Stomach smooth muscle (tissue), 2 donors: ENCODE results near the gene CBFB.

Experiments used
- H3K27ac ChIP-seq: one replicate; pipeline ENCODE4 v1.7.0; 2013; ENCODE audit warnings: mild to moderate bottlenecking, low read length, inconsistent platforms
- H3K27me3 ChIP-seq, 2 donors: one replicate each; pipeline ENCODE4 v1.7.0; 2013; ENCODE audit warnings: low read length in 2 of 2; ENCODE audit not compliant: insufficient read depth in 2 of 2, control insufficient read depth in 1 of 2
- H3K36me3 ChIP-seq, 2 donors: one replicate each; pipeline ENCODE4 v1.7.0; 2013; ENCODE audit warnings: low read length in 2 of 2; ENCODE audit not compliant: control insufficient read depth in 2 of 2, insufficient read depth in 2 of 2
- H3K4me1 ChIP-seq: one replicate; pipeline ENCODE4 v1.7.0; 2013; ENCODE audit warnings: low read length; ENCODE audit not compliant: control insufficient read depth, insufficient read depth
- H3K4me3 ChIP-seq, 2 donors: one replicate each; pipeline ENCODE4 v1.7.0; 2013; ENCODE audit warnings: low read length in 2 of 2
- H3K9ac ChIP-seq, 2 donors: one replicate each; pipeline ENCODE4 v1.7.0; 2013; ENCODE audit warnings: low read length in 2 of 2, mild to moderate bottlenecking in 1 of 2
- H3K9me3 ChIP-seq, 2 donors: one replicate each; pipeline ENCODE4 v1.7.0; 2013; ENCODE audit warnings: low read length in 2 of 2; ENCODE audit not compliant: control insufficient read depth in 2 of 2
- donor health status: healthy.
- donor health status: Pancreatic carcinoma.

CBFB gene

DNA sequence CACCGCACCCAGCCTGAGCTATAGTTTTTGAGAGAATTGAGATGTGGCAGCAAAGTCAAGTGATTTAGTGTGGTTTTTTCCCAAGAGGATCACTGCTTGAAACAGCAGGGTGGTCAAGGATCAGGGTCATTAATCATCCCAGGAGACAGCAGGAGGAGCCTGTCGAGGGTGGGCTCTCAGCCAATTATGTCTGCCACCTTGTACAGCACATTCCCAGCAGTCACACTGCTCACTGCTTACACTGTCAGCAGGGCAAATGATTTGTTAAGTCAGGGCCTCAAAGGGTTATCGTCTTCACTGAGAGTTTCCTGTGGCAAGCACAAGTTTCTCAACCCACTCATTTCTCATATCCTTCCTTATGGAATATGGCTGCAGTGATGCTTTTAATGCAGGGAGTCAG, 108.7 kb downstream of the CBFB start:
- H3K9ac ChIP-seq = no peak overlapping the region
- no peaks in the 10 kb centered on the region for H3K27me3 ChIP-seq
- H3K4me1 ChIP-seq = no peaks in the 10 kb centered on the region
- H3K4me3 ChIP-seq = no peak overlapping the region
- peaks cover 58 to 71% of the 10 kb centered on the region in 2 donors for H3K36me3 ChIP-seq
- no peak overlapping the region for H3K27ac ChIP-seq
- H3K9me3 ChIP-seq = no peaks in the 10 kb centered on the region

DNA sequence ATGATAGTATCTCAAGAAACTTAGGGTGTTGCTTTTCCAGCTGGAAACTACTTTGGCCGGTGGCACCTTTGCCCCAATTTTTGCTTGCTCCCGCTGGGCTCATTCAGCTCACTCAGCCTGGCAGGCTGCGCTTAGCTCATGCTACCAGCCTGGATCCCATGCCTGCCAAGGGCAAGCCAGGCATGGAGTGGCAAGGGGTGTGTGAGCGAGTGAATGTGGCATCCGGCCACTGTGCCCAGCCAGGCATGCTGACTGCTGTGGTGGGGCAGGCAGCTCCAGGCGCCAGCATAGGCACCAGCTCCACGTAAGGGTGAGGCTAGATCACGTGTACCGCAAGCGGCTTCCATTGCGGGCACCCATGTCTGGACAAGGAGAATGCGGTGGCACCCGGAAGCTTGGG, 112.4 kb downstream of the CBFB start:
- peaks cover 56 to 77% of the 10 kb centered on the region in 2 donors for H3K36me3 ChIP-seq
- no peaks in the 10 kb centered on the region for H3K9me3 ChIP-seq
- H3K27me3 ChIP-seq = no peaks in the 10 kb centered on the region
- no peaks in the 10 kb centered on the region for H3K4me1 ChIP-seq
- no peak overlapping the region for H3K4me3 ChIP-seq
- no peak overlapping the region for H3K9ac ChIP-seq
- no peak overlapping the region for H3K27ac ChIP-seq

DNA sequence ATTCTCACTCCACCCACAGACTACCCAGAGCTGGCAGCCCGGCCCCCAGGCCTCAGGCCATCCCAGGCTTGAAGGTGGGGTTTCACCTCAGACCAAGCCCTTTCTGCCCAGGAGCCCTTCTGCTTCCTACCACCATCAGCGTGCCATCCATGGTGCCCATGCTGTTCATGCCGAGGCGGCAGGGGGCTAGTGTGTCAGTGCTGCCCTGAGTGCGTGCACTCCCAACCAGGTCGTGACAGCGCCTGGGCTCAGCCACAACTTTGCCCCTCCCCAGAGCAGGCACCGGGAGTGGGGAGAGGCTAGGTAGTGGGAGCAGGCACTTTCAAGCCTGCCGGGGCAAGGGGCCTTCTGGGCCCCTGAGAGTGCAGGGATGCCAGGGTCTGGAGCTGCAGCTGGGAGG, 113.4 kb downstream of the CBFB start:
- no peak overlapping the region for H3K27ac ChIP-seq
- no peaks in the 10 kb centered on the region for H3K27me3 ChIP-seq
- no peaks in the 10 kb centered on the region for H3K9me3 ChIP-seq
- no peak overlapping the region for H3K9ac ChIP-seq
- H3K36me3 ChIP-seq = peaks cover 54 to 85% of the 10 kb centered on the region in 2 donors
- no peaks in the 10 kb centered on the region for H3K4me1 ChIP-seq
- no peak overlapping the region for H3K4me3 ChIP-seq

- Histone ChIP-seq H3K9ac (no peak overlapping the region), H3K27ac (no peak overlapping the region), H3K36me3 (peaks cover 47 to 77% of the 10 kb centered on the region in 2 donors), H3K9me3 (no peaks in the 10 kb centered on the region), H3K4me3 (no peak overlapping the region), H3K27me3 (no peaks in the 10 kb centered on the region), H3K4me1 (no peaks in the 10 kb centered on the region)
Measured at GRCh38 chr16:67144943-67145342, 116.0 kb downstream of the CBFB start.

DNA sequence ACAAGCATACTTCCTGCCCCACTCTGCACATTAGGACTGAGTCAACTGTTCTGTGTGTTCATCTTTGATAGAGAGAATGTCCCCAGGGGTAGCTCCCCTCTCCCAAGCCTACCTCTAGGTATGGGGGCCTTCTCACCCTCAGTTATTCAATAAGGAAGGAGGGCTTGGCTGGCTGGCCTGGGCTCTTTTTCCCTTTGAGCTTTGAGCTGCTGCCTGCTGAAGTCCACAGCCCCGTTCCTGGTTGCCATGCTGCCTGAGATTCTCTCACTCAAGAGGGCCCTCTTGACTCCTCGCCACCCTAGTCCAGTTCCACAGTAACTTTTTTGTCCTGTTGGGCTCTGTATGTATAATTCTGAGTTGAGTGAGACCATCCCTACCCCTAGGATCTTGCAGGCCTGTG, 116.8 kb downstream of the CBFB start:
- peaks cover 40 to 69% of the 10 kb centered on the region in 2 donors for H3K36me3 ChIP-seq
- no peak overlapping the region for H3K9ac ChIP-seq
- no peak overlapping the region for H3K27ac ChIP-seq

DNA sequence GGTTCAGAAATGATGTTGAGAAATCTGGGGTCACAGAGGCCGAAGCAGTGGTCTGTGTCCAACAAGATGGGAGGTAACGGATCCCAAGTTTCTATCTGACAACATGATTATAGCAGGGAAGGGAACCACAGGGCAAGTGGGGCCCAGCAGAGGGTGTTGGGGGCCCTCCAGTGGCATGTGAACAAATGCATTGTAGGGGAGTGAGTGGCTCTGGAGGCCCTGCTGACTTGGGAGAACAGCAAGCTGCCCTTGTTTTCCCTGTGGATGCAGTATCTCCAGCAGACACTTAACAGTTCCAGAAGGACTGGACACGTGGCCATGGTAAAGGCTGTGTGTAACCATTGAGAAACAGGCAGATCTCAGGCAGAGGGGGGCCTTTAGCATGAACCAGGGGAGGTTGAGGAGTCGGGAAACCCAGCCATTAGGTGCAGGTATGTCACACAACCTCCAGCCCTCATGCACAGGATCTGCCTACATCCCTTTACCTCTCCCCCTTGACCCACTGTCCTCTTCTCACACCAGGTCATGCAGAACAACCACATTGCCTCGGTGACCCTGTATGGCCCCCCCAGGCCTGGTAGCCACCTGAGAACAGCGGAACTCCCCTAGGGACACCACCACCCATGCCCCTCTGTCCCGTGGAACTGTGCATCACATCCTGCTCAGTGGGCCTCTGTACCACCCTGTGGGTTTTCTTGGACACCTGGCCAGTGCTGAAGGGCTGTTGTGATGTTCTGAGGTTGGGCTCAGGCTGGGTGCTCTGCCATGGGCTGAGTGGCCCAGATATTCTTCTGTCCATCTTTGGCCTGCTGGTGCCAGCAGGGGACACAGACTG, 117.8 kb downstream of the CBFB start:
- Histone ChIP-seq H3K9me3 (no peaks in the 10 kb centered on the region), H3K4me3 (no peak overlapping the region), H3K27ac (no peak overlapping the region), H3K9ac (no peak overlapping the region), H3K36me3 (peaks cover 30 to 59% of the 10 kb centered on the region in 2 donors), H3K4me1 (peaks cover 10% of the 10 kb centered on the region), H3K27me3 (no peaks in the 10 kb centered on the region)

More for the DNA sequence above, 116.8 kb downstream of the CBFB start:
- Histone ChIP-seq H3K9me3 (no peaks in the 10 kb centered on the region), H3K27me3 (no peaks in the 10 kb centered on the region), H3K4me3 (no peak overlapping the region), H3K4me1 (peaks cover 1% of the 10 kb centered on the region)

DNA sequence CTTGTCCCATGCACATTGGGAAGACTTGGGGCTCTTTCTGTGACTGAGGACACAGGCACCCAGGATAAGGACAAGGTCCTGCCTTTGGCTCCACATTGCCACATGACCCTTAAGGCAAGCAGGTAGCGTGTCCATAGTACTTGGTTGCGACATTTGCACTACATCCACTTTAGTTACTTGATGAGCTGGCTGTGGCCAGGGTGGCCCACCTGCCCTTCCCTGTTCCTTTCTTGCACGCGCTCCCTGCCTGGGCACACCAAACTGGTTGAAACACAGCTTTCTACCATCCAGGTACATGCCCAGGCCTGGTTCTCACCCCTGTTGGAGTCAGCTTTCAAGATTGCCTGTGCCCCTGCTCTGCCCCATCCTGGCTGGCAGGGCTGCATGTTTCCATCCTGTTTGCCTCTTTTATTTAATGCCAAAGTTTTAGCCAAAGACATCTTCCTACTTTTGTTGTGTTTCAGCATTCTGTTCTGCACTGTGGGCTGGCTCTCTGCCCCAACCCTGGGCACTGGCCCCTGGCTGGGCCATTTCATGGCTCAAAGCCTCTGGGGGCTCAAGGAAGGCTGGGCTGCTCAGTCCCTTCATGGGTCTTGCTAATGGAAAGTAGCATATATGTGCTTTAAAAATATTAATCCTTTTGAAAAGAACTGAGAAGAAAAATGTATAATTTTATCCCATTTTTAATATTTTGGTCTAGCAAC, 118.6 kb downstream of the CBFB start:
- Histone ChIP-seq H3K36me3 (peaks cover 27 to 52% of the 10 kb centered on the region in 2 donors), H3K4me3 (no peak overlapping the region), H3K4me1 (peaks cover 10% of the 10 kb centered on the region), H3K27me3 (no peaks in the 10 kb centered on the region), H3K9me3 (no peaks in the 10 kb centered on the region), H3K27ac (no peak overlapping the region), H3K9ac (no peak overlapping the region)

GRCh38 chr16:67148221-67148620, 119.3 kb downstream of the CBFB start:
- peaks cover 0 to 2% of the 10 kb centered on the region in 2 donors for H3K27me3 ChIP-seq
- no peak overlapping the region for H3K9ac ChIP-seq
- peaks cover 27 to 48% of the 10 kb centered on the region in 2 donors for H3K36me3 ChIP-seq

DNA sequence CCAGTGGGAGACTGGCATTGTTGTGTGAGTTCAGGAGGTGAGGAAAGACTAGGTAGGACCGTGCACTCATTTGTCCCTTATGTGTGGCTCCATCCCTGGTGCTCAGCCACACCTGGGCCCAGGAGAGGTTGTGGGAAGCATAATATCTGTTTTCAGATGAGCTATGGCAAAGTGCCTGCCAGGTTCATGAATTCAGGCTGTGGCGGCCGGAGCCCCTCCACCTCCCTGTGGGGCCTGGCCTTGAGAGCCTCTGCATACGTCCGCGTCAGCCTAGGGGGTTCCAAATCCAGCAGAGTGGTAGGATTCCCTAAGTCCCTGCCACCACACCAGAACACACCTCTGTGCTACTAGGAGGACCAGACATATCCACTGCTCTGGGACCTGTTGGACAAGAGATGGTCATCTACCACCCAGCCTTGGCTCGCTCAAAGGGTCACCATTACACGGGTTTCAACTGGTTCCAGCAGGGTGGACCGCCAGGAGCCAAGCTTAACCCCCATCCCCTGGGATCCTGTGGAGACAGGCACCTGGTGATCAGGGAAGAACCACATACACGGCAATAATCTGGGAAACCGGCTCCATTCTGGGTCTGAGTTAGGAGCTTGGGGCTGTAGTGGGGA, 119.8 kb downstream of the CBFB start:
- H3K4me1 ChIP-seq = peaks cover 10% of the 10 kb centered on the region
- H3K27ac ChIP-seq = no peak overlapping the region
- H3K9ac ChIP-seq = no peak overlapping the region
- H3K9me3 ChIP-seq = no peaks in the 10 kb centered on the region
- H3K27me3 ChIP-seq = peaks cover 0 to 2% of the 10 kb centered on the region in 2 donors
- H3K4me3 ChIP-seq = no peak overlapping the region
- H3K36me3 ChIP-seq = peaks cover 27 to 44% of the 10 kb centered on the region in 2 donors

More at GRCh38 chr16:67148221-67148620, 119.3 kb downstream of the CBFB start:
- Histone ChIP-seq H3K4me1 (peaks cover 10% of the 10 kb centered on the region), H3K9me3 (no peaks in the 10 kb centered on the region), H3K4me3 (no peak overlapping the region), H3K27ac (no peak overlapping the region)

DNA sequence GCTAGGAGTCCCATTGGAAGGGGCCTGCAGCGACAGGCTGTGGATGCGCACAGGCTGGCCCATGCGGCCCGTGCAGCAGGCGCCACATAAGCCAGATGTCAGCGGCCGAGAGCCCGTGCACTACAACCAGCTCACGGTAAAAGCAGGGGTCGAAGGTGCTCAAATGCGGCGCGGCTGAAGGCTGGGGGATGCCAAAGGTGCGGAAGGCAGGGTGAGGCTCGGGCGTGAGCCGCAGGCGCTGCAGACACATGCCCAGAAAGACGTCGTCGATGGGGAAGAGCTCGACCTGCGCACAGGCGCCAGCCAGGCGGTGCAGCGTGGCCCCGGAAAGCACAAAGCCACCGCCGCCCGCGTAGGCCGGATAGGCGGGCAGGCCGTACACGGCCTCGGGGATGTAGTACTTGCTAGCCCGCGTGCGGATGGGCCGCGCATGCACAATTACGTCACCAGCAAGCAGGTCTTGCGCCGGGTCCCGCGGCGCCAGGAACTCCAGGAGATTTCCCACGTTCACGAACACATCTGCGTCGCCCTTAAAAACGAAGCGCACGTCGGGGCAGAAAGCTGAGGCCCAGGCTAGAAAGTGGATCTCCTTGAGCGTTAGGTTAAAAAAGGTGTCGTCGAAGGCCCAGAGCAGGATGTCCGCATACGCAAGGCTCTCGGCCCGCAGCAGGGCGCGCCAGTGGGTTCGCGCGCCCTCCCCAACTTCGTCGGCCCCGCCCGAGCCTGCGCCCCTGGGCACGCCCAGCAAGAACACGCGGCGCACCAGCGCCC, 120.5 kb downstream of the CBFB start:
- peaks cover 2 to 9% of the 10 kb centered on the region in 2 donors for H3K27me3 ChIP-seq
- no peak overlapping the region for H3K9ac ChIP-seq
- H3K36me3 ChIP-seq = peaks cover 22 to 38% of the 10 kb centered on the region in 2 donors
- H3K9me3 ChIP-seq = no peaks in the 10 kb centered on the region
- no peak overlapping the region for H3K27ac ChIP-seq
- peak overlapping the region in 1 of 2 donors; percentile 77 for H3K4me3 ChIP-seq
- H3K4me1 ChIP-seq = peaks cover 13% of the 10 kb centered on the region
